Measurements from ENCODE around the gene STK11IP. TPM values are rescaled to one million over a fixed set of nuclear protein-coding genes. Genes with fewer than 3 reads are reported as not detected.

STK11IP gene
- total and polyA plus RNA-seq, 9 of the 15 experiments (the other 6 are each of a cell fraction or from before 2014, with no cell fraction given): 0.52 to 21.7 (median 5.6) TPM

GRCh38 chr2:219576505-219577388 lies 20.9 kb upstream of the STK11IP start:
- intact Hi-C loops (cut with micrococcal nuclease) (no loop called here), in situ Hi-C loops (cut with MboI) (no loop called here)
- whole genome bisulfite sequencing (ENCODE audit: insufficient coverage, low coverage, missing lambda C conversion rate): 24% methylated on average over 14 of the region's 15 CpGs
- Histone ChIP-seq H3K36me3 (ENCODE audit: control insufficient read depth, insufficient read depth, low read length) (no peaks in the 10 kb centered on the region), H3K4me2 (ENCODE audit: insufficient read depth, low read length) (peak overlapping the region; percentile 63), H3K4me1 (replicated peaks in 1 of 2; ENCODE audit: control insufficient read depth in 2 of 2, insufficient read depth in 2 of 2, low read length in 2 of 2) (peaks cover 40% of the 10 kb centered on the region in 2 experiments; a peak in 4 of 5 replicates), H3K27me3 (ENCODE audit: control insufficient read depth in 2 of 2, insufficient read depth in 2 of 2, low read length in 2 of 2) (no peaks in the 10 kb centered on the region), H3K4me3 (no peak overlapping the region), H3K79me2 (ENCODE audit: control insufficient read depth, insufficient read depth, low read length) (no peaks in the 10 kb centered on the region), H3K27ac (ENCODE audit: extremely low read depth, low read depth, low read length) (no peak overlapping the region), H3K9me1 (ENCODE audit: control insufficient read depth, insufficient read depth, low read length) (no peaks in the 10 kb centered on the region), H2AFZ (ENCODE audit: low read depth, low read length) (peak overlapping the region; percentile 84), H3K9ac (ENCODE audit: insufficient read depth in 1 of 2, low read depth in 2 of 2, low read length in 2 of 2) (peak overlapping the region in 1 of 2 experiments; percentile 79; a peak in 1 of 4 replicates), H3K9me3 (replicated peaks; ENCODE audit: control insufficient read depth, insufficient read depth, low read depth, low read length) (no peaks in the 10 kb centered on the region), H4K20me1 (replicated peaks; ENCODE audit: control insufficient read depth, insufficient read depth, low read length) (no peaks in the 10 kb centered on the region)
- ATAC-seq (peak; percentile 54), DNase-seq (ENCODE audit: extremely low read depth in 1 of 4, low spot score in 3 of 4) (peak; percentile 25 to 45 (median 34)), FAIRE-seq (peak; percentile 40)
- TF ChIP-seq ATF1 (CRISPR knock-in tag; IDR thresholded peaks at IDR 0.05) (no peak), ATF1 (tag; IDR thresholded peaks at IDR 0.05) (0 out of 2 replicates have a peak, but pooled peaks have one; percentile 8), ZNF316 (IDR thresholded peaks at IDR 0.05) (peak; percentile 35; the same call in 1 of the 2 replicates), C11orf30 (IDR thresholded peaks at IDR 0.05; ENCODE audit: low read depth) (peak; percentile 58), RFX7 (CRISPR knock-in tag; IDR thresholded peaks at IDR 0.05) (no peak), CREM (IDR thresholded peaks at IDR 0.05; ENCODE audit: low read depth) (0 out of 2 replicates have a peak, but pooled peaks have one; percentile 3)
- POLR2A ChIA-PET: interaction anchor here (1.0 to 1.3 kb wide), 4 partner anchors 10 to 21 kb away, joined by 3 to 8 read pairs (median 8); partner anchors contain the start of gene STK11IP
- no TSS peak for BruUV-seq (replicated peaks)
- CTCF ChIA-PET (ENCODE audit: low intra/inter-chr PET ratio): no interaction called here

All from K562 (cell line).